IPS-18c (cell line): ENCODE measurements around the gene CADM3.

ENCODE experiments used
- H3K4me3 ChIP-seq: 2 replicates; pipeline ENCODE4 v1.7.0; 2013; ENCODE audit warnings: low read depth, mild to moderate bottlenecking, low read length, moderate library complexity; ENCODE audit not compliant: insufficient read depth
- H3K9me3 ChIP-seq: one replicate; pipeline ENCODE4 v1.6.1; 2013; ENCODE audit warnings: mild to moderate bottlenecking, low read length, moderate library complexity; ENCODE audit not compliant: control insufficient read depth, insufficient read depth

Gene CADM3

DNA sequence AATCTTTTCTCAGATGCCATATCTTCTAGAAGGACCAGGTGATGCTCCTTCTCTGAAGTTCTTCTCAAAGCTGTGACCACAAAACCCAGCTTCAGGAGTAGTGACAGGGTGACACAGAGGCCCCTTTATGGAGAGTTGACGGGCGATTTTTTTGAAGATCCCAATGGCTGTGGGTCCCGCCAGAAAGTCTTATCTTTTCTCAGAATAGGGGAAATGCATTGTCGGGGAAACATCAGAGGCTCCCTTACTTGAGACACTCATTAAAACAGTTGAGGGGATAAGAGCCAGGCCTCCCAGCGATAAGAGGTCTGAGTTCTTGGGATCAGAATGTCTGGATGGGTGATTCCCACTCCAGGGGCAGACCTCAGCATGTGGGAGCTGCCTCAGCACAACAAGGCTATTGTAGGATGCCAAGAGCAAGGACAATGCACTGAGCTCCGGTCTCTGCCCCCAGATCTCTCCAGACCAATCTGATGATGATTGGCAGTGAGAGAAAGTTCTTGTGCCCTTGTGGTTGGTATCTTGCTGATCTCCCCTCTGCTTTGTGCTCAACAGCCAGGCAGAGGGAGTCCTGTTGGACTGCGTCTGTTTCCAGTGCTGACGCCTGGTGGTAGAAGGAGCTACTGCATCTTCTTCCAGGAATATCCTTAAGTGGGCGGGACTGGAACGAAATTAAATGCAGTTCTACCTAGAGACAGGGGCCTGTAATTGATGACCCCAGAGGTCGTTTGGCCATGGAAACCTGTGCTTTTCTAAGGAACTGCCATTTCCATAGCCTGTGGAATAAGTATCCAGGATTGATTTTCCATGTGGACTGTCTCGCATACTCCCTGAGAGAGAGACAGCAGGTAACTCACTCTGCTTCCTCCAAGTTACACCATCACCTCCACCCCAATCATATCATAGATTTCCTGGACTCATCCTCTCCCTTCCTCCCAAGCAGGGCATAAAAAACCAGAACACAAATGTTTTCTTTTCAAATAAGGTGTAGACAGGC lies 26.4 kb downstream of the CADM3 start:
- Histone ChIP-seq H3K9me3 (no peaks in the 10 kb centered on the region), H3K4me3 (no peak overlapping the region)

DNA sequence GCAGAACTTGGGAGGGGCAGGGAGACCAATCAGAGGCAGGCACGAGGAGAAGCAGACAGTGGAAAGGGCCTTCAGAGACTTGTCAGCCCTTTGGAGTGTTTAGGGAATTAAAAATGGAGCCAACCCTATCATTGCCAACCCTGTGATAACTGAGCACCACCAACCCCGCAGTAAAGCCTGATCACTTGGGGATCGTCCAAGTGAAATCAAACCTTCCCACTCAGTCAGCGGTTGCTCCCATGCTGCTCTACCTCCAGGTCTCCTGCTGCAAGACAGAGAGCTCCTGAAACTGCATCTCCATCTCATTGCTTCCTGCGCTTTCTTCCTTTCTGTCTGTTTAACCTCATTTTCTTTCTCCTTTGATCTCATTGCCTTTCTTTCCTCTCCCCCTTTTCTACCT lies 28.5 kb downstream of the CADM3 start:
- H3K9me3 ChIP-seq = no peaks in the 10 kb centered on the region
- no peak overlapping the region for H3K4me3 ChIP-seq

DNA sequence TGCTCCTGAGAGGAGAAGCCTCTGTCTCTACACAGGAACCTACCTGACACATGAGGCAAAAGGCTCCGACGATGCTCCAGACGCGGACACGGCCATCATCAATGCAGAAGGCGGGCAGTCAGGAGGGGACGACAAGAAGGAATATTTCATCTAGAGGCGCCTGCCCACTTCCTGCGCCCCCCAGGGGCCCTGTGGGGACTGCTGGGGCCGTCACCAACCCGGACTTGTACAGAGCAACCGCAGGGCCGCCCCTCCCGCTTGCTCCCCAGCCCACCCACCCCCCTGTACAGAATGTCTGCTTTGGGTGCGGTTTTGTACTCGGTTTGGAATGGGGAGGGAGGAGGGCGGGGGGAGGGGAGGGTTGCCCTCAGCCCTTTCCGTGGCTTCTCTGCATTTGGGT lies 29.4 kb downstream of the CADM3 start:
- no peak overlapping the region for H3K4me3 ChIP-seq
- H3K9me3 ChIP-seq = no peaks in the 10 kb centered on the region

DNA sequence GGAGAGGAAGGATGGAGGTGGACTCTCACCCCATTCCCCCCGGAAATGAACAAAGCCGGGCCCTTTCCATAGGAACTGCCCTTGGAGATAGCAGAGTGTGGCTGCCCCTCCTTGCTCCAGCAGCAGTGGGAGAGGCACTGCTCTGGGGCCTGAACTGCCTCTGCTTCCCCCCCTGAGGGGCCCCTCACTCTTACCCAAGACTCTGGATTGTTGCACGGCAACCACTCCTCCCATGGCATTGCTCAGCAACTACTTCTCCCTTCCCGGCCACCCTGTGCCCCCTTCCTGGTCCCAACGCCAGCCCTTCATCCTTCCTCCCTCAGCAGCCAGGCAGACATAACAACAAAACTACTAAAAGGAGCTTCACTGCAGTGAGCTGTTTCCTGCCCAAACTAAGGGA lies 30.2 kb downstream of the CADM3 start:
- no peak overlapping the region for H3K4me3 ChIP-seq

DNA sequence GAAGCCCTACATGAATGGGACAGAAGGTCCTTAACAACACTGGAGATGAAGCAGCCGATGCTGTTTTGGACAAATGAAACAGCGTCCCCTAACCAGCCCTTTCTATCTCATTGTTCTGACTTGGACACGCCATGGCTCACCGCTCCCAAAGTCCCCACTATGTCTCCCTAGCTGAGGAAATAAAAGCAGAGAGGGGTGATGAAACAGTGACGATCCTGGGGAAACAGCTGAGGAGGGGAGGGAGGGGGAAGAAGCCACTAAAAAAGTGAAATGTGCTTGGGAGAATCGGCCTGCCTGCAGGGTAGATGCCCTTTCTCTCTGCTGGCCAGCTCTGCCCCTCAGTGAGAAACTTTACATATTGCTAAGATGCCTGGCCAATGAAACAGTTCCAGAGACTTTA lies 32.2 kb downstream of the CADM3 start:
- Histone ChIP-seq H3K9me3 (no peaks in the 10 kb centered on the region), H3K4me3 (no peak overlapping the region)

More for the DNA sequence above, 30.2 kb downstream of the CADM3 start:
- no peaks in the 10 kb centered on the region for H3K9me3 ChIP-seq

DNA sequence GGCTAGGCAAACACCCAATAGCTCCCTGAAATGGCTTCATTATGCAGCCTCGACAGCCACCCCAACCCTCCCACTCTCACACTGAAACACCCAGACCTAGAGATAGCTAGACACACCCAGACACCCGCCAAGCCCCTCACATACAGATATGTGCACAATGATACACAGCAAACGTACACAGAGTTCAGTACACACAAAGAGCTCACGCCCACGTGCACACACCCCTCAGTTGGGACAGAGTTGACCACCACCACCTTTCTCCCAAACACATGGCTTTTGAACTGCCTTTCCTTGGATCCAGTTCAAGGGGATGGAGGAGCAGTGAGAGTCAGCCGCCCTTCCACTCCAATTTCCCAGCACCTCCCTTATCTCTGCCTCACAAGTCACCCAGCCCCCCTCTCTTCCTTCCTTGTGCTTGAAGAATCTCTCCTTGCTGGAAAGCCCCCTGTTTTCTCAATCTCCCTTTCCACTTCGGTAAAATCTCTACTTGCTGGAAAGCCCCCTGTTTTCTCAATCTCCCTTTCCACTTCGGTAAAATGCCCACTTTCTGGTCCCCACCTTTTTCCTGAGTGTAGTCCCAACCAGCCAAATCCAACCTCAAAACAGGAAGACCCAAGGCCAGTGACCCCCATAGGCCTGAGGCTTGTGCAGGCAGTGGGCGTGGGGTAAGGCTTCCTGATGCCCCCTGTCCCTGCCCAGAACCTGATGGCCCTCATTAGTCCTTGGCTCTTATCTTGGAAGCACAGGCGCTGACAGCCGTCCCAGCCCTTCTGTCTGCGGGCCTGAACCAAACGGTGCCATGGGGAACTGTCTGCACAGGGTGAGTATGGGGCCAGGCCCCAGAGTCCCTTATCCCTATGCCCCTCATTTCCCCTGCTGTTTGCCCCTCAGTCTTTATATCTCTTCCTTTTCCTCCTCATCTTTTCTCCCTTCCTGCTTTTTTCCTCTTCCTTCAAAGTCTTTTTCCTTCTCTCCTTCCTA lies 33.0 kb downstream of the CADM3 start, which contains the start of gene ACKR1:
ACKR1 (plus strand) TSS at position 715 of the 981 bp plus-strand sequence; CDS start at position 800, 85 bp downstream.
- H3K4me3 ChIP-seq = no peak within 1 kb of the TSS
- H3K9me3 ChIP-seq = no peaks in the 10 kb centered on the region

DNA sequence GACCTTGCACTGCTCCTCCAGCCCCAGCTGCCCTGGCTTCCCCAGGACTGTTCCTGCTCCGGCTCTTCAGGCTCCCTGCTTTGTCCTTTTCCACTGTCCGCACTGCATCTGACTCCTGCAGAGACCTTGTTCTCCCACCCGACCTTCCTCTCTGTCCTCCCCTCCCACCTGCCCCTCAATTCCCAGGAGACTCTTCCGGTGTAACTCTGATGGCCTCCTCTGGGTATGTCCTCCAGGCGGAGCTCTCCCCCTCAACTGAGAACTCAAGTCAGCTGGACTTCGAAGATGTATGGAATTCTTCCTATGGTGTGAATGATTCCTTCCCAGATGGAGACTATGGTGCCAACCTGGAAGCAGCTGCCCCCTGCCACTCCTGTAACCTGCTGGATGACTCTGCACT lies 33.8 kb downstream of the CADM3 start:
- Histone ChIP-seq H3K9me3 (no peaks in the 10 kb centered on the region), H3K4me3 (no peak overlapping the region)

DNA sequence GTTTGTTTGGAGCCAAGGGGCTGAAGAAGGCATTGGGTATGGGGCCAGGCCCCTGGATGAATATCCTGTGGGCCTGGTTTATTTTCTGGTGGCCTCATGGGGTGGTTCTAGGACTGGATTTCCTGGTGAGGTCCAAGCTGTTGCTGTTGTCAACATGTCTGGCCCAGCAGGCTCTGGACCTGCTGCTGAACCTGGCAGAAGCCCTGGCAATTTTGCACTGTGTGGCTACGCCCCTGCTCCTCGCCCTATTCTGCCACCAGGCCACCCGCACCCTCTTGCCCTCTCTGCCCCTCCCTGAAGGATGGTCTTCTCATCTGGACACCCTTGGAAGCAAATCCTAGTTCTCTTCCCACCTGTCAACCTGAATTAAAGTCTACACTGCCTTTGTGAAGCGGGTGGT lies 34.7 kb downstream of the CADM3 start:
- H3K9me3 ChIP-seq = no peaks in the 10 kb centered on the region
- no peak overlapping the region for H3K4me3 ChIP-seq

DNA sequence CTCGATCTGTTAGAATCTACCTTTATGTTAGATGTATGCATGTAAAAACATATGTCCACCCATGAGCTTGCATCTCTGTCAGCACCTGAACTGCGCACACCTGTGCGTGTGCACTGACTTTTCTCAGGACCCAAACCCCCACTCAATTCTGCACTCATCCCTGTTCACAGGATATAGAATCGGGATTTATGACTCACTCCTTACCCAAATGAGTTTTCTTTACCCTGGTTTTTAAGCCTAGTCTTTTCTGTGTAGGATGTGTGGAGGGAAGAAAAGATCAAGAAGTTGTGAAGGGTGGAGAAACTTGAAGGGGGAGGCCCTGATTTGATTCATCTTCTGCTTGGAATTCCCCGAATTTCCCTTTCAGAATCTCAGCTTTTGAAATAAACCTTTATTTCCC lies 35.7 kb downstream of the CADM3 start:
- no peaks in the 10 kb centered on the region for H3K9me3 ChIP-seq
- no peak overlapping the region for H3K4me3 ChIP-seq

DNA sequence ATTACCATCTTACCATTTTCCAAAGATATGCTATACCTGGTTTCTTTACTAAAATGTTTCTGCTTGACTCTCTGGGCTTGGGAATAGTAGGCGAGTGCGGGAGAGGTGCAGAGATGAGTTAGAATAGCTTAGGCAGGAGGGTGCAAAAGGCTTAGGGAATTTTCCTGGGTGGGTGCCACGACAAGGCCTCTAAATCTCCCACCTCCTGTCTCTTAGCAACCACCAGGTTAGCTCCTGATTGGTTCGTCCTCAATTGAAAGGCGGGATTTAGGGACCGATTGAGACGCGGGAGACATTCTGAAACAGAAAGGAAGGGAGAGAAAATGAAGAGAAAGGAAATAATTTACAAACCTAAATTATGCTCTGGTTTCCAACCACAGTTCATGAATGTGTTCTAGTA lies 36.4 kb downstream of the CADM3 start:
- Histone ChIP-seq H3K4me3 (peak overlapping the region; percentile 2; the same call in 1 of the 2 replicates), H3K9me3 (no peaks in the 10 kb centered on the region)

DNA sequence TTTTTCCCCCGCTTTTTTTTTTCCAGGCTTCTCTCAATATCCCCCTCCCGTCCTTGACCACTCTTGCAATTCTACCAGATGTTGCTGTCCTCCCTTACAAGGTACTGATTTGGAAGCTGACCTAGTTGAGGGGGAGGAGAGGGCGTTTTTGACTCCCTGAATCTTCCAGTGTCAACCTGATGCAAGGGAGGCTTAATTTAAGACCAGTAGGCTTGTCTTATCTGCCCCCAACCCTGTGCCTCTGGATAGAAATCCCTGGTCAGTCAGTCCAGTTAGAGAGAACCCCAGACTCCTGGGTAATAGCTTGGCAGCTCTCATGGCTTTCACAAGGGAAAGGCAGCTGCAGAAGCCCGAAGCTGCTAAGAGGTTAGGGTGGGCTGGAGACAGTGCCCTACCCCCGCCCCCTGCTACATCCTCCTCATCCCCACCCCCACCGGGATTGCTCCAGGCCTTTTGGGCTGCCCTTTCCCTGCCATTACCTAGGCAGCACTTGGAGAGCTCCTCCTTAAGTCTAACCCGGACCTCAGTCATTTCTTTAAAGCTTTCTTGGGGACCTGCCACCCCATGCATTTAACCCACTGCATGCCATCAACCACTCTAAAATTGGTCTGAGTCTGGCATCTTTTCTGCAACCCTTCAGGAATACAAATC lies 36.9 kb downstream of the CADM3 start:
- H3K9me3 ChIP-seq = no peaks in the 10 kb centered on the region
- H3K4me3 ChIP-seq = peak overlapping the region; percentile 2; the same call in 1 of the 2 replicates

DNA sequence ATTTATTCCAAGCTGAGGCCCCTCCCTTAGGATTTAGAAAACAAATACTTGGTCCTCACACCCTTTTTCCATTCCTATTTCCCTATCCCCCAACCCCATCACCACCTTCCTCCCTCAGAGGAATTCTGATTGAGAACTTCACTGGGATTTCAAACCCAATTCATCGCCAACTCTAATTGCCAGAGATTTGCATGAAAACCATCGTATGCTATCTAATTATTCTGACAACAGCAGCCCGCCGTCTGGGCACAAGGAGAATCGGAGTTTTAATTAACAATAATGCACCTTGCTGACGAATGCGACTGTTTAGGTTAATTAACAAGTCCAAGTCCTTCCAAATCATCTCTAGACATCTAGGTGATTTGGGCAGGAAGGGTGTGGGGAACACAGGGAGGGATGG lies 37.6 kb downstream of the CADM3 start:
- no peak overlapping the region for H3K4me3 ChIP-seq
- H3K9me3 ChIP-seq = no peaks in the 10 kb centered on the region

DNA sequence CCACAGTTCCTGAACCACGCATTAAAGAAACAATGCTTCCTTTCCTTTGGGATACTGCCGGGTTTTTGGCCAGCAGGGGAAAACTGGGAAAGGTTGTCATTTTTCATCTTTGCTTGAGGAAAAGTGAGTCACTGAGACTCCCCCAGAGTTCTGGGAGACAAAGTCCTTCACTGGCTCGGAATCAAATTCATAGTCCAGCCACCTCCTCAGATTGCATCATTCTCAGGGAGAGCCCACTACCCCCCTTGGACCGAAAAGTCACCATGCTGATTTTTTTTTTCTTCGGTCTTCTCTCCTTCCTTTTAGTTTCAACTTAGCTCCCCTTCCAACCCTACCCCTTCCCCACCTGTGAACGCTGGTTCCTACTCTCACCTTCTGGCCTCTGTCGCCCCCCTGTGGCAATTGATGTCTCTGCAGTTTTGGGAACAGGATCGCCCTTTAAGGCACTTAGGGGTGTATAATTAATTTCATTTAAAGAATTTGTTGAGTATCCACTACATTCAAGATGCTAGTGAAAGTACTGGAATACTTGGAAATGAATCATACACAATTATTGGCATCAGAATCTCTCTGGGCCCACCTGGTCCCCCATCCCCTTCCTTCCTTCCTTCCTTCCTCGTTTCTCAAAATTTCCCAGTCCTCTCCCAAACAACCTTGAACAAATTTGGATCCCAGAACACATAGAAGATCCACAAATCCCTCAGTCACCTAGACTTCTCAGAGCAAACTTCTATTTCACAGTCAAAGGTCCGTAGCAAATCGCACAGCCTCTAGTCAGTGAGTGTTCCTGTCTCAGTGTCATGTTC lies 40.1 kb downstream of the CADM3 start:
- H3K4me3 ChIP-seq = no peak overlapping the region
- no peaks in the 10 kb centered on the region for H3K9me3 ChIP-seq

DNA sequence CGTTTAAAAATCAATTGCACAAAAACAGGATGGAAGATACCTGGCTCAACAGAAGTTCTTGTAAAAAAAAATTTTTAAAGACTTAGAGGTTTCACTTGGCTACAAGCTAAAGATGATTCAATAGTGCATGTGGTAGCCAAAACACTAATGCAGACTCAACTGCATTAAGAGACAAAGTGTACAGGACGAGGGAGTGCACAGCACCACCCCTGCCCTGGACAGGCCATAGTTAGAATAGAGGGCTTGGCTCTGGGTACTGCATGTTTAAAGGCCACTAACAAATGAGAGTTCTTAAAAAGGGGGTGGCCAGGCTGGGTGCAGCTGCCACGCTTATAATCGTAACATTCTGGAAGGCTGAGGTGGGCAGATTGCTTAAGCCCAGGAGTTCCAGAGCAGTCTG lies 41.2 kb downstream of the CADM3 start:
- Histone ChIP-seq H3K9me3 (no peaks in the 10 kb centered on the region), H3K4me3 (no peak overlapping the region)

DNA sequence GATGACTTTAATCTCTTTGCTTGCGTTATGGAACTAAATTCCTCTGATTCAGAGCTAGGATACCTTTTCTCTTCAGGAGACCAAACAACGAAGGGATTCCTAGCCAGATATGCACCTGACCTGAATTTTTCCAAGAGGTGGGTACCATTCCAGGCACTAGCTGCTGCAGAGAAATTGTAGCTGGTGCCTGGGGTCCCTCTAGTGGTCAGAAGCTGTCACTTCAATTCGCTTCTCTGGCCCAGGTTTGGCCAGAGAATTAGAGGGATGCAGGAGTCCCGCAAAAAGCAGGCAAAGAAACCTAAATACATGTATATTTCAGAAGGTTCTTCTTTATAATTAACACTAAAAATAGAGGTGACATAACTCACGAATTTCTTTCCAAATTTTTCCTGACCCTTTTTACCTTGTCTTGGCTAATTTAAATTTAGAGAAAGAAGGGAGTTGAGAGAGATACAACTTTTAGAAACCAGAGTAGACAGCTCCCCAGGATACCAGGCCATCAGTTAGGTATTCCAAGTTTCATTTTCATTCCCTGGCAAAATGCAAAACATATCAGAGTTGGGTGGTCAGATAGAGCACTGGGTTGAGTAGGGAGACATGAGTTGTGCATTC lies 42.8 kb downstream of the CADM3 start:
- Histone ChIP-seq H3K9me3 (no peaks in the 10 kb centered on the region), H3K4me3 (no peak overlapping the region)
